Stimulated activated naive B cell treated with anti-CD40 and anti-IgM and Interleukin-4, amounts not matched to agents 10 μg/mL and 1 μg/mL and 100 μg/mL, for 72 hours (primary cell): ENCODE results near the gene TYW3.

ENCODE experiments used
- ATAC-seq, 2 donors: fragments of 150-1000 bp; cut with Tn5 transposase; replicated peaks; 2 replicates each; pipeline ENCODE4 v1.10.0; 2021; ENCODE audit warnings: moderate library complexity in 1 of 2
- DNase-seq: peaks from one replicate; pipeline ENCODE4 v3.0.0; 2021
- H3K27ac Mint-ChIP-seq: one replicate; pipeline ENCODE4 v1.8.0; 2022; ENCODE audit warnings: mild to moderate bottlenecking, mixed read lengths
- H3K27me3 Mint-ChIP-seq, 2 donors: one replicate each; pipeline ENCODE4 v1.8.0; 2022; ENCODE audit warnings: mixed read lengths in 2 of 2
- H3K36me3 Mint-ChIP-seq, 2 donors: one replicate each; pipeline ENCODE4 v1.8.0; 2022; ENCODE audit warnings: mixed read lengths in 2 of 2, mild to moderate bottlenecking in 1 of 2
- H3K4me1 Mint-ChIP-seq, 2 donors: one replicate each; pipeline ENCODE4 v1.8.0; 2022; ENCODE audit warnings: mixed read lengths in 2 of 2, mild to moderate bottlenecking in 1 of 2
- H3K4me3 Mint-ChIP-seq, 2 donors: one replicate each; pipeline ENCODE4 v1.8.0; 2022; ENCODE audit warnings: mild to moderate bottlenecking in 2 of 2, mixed read lengths in 2 of 2, moderate library complexity in 1 of 2
- H3K9me3 Mint-ChIP-seq, 2 donors: one replicate each; pipeline ENCODE4 v1.8.0; 2022; ENCODE audit warnings: mixed read lengths in 2 of 2, mild to moderate bottlenecking in 1 of 2

TYW3 gene, protein sequence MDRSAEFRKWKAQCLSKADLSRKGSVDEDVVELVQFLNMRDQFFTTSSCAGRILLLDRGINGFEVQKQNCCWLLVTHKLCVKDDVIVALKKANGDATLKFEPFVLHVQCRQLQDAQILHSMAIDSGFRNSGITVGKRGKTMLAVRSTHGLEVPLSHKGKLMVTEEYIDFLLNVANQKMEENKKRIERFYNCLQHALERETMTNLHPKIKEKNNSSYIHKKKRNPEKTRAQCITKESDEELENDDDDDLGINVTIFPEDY

DNA sequence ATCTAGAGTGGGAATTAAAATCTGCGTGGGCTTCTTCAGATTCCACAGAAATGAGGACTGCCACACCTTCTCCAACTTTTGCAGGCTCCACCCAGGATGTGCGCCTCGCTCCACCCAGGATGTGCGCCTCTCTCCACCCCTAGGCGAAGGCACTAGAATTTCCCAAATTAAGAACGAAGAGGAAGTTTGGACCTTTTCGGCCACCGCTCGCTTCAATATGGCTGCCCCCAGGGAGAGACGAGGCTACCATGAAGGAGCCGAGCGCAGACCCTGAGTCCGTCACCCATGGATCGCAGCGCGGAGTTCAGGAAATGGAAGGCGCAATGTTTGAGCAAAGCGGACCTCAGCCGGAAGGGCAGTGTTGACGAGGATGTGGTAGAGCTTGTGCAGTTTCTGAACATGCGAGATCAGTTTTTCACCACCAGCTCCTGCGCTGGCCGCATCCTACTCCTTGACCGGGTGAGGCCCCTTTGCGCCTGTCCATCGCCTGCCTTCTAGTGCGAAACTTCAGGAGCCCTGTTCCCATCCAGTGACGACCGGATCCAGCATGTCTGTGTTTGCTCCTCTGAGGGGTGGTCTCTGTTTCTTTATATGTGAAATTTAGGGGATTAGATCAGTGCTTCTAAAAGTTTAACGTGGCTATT, at the start of gene TYW3, which contains the start of gene CRYZ:
Gene TYW3 (plus strand): TSS at position 193 of the 644 bp plus-strand sequence. CDS start 93 bp downstream, at position 286.
Gene CRYZ (minus strand): TSS at position 91 of the 644 bp plus-strand sequence. CDS start 8,229 bp downstream, outside the sequence.
- Mint-ChIP-seq H3K36me3 (peaks cover 15 to 33% of the 10 kb centered on the region in 2 donors), H3K27ac (peak within 1 kb of the TSS; percentile 96), H3K4me1 (peaks cover 23 to 58% of the 10 kb centered on the region in 2 donors), H3K4me3 (peak within 1 kb of the TSS; percentile 93 to 99), H3K9me3 (no peaks in the 10 kb centered on the region), H3K27me3 (no peaks in the 10 kb centered on the region)
- peak; percentile 82 to 88 for ATAC-seq
- DNase-seq: peak; percentile 91

DNA sequence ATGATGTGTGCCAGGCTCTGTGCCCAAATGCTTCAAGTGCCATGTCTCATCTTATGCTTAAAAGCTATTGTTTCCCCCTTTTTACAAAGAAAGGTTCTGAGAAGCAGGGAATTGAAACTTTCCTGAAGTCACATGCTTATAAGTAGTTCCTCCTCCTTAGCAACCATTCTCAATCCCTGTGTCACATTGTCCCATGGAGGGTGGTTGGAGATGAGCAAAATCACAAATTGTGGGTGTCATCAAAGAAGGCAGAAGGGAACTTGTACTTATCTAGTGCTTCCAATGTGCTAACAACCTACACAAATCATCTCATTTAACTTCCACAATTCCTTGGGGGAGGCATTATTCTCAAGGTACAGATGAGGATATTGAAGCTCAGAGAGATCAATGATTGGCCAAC, 49.3 kb upstream of the TYW3 start:
- no peak overlapping the region for H3K4me3 Mint-ChIP-seq
- H3K9me3 Mint-ChIP-seq: no peaks in the 10 kb centered on the region
- no peak overlapping the region for H3K27ac Mint-ChIP-seq
- no peaks in the 10 kb centered on the region for H3K36me3 Mint-ChIP-seq
- ATAC-seq (no peak), DNase-seq (no peak)
- H3K4me1 Mint-ChIP-seq: peaks cover 2 to 8% of the 10 kb centered on the region in 2 donors
- H3K27me3 Mint-ChIP-seq: peaks cover 0 to 5% of the 10 kb centered on the region in 2 donors

DNA sequence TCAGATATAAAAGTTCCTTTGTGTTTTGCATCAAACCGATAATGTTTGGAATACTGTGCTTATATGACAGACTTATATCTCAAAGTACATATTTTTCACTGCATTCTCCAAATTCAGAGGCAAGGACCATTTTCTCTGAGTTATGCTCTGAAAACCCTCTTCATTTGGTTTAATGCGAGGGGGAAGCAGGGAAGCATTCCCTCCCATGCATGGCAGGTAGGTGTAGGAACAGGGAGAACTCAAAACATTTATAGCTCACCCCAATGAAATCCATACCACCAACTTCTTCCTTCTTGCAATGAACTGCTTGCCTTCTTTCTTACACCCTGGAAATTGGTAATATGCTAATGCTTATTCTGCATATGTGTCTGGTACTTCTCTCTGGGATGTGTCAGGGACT, 48.7 kb upstream of the TYW3 start:
- DNase-seq (no peak), ATAC-seq (no peak)
- no peak overlapping the region for H3K27ac Mint-ChIP-seq
- H3K4me1 Mint-ChIP-seq: peaks cover 2 to 8% of the 10 kb centered on the region in 2 donors
- no peaks in the 10 kb centered on the region for H3K36me3 Mint-ChIP-seq
- no peaks in the 10 kb centered on the region for H3K27me3 Mint-ChIP-seq
- H3K9me3 Mint-ChIP-seq: no peaks in the 10 kb centered on the region
- H3K4me3 Mint-ChIP-seq: no peak overlapping the region

DNA sequence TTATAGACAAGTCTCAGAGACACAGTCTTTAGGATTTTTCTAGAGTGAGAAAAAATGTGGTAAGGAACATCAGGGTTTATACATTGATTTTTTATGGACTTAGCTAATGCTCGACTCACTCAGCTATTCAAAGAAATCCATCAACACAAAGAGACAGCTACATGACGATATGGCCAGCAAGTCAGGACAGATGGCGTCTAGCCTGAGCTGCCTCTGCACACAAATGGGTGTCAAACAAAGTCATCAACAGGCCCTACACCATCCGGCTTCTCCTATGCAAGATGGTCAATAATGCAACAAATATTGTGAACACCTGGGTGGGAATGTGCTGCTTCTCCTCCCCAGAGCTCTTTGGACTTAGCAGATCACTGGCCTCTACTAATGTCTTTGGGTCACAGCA, 46.0 kb upstream of the TYW3 start:
- DNase-seq (no peak), ATAC-seq (no peak)
- Mint-ChIP-seq H3K4me3 (no peak overlapping the region), H3K36me3 (no peaks in the 10 kb centered on the region), H3K4me1 (no peaks in the 10 kb centered on the region), H3K27me3 (no peaks in the 10 kb centered on the region), H3K27ac (no peak overlapping the region), H3K9me3 (no peaks in the 10 kb centered on the region)

DNA sequence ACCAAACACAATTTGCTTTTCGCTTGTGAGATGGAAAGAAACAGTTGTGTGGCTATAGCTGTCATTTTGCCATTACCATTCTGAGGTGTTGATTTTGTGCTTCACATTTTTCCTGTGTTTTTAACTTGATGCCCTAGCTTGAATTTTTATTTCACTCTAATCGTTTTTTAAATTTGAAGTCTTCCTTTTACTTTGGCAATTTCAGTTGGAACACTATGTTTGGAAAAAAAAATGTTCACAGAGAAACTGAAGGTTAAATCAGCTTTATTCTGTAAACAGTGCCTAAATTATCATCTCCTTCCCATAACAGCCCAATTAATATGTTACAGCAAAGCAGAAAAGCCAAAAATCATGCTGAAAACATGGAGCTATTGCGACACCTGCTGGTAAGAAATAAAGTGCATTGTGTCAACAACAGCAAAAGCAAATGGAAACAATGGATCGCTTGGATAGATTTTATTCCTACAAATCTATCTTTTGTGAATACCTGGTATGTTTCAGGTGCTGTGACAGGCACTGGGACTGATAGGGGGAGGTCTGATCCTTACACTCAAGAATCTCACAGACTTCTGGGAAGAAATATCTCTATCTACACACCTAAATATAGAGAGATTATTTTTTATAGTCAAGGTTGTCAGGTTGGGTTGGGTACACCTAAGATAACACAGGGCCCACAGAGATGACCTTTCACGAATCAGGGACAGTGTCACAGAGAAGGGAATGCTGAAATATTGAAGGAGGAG, 43.2 kb upstream of the TYW3 start:
- peak in 1 of 2 donors; percentile 54 for ATAC-seq
- Mint-ChIP-seq H3K36me3 (no peaks in the 10 kb centered on the region), H3K27me3 (no peaks in the 10 kb centered on the region), H3K27ac (no peak overlapping the region), H3K9me3 (peaks cover 0 to 1% of the 10 kb centered on the region in 2 donors), H3K4me3 (no peak overlapping the region), H3K4me1 (no peaks in the 10 kb centered on the region)
- DNase-seq: no peak

DNA sequence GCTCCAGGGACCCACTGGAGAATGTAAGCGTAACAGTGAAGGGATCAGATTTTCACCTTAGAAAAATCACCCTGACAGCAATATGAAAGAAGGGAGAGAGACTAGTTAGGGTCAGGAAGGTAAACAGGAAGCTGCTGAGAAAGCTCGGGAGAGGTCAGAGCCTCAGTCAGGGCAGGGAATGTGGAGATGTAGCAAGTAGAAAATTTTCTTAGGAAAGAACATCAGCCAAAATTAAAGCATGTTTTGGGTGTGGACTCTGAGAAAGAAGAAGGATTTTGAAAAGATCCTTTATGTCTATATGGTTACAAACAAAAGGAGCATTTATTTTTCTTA, 42.6 kb upstream of the TYW3 start:
- Mint-ChIP-seq H3K27ac (no peak overlapping the region), H3K36me3 (no peaks in the 10 kb centered on the region), H3K27me3 (no peaks in the 10 kb centered on the region), H3K4me3 (no peak overlapping the region), H3K4me1 (no peaks in the 10 kb centered on the region), H3K9me3 (peaks cover 0 to 1% of the 10 kb centered on the region in 2 donors)
- ATAC-seq (no peak), DNase-seq (no peak)

DNA sequence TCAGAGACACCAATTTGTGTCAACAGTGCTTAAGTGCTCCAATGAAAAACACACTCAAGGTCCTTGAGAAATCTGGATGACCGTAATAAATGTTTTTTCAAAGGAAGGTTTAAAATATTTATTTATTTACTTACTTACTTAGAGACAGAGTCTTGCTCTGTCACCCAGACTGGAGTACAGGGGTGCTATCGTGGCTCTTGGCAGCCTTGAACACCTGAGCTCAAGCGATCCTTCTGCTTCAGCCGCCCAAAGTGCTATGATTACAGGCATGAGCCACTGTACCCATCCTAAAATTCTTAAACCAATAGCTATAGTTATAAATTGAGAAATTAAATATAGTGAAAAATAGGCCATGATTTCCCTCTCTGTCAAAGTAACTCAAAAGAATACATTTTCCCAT, 42.0 kb upstream of the TYW3 start:
- Mint-ChIP-seq H3K27ac (no peak overlapping the region), H3K9me3 (peaks cover 0 to 1% of the 10 kb centered on the region in 2 donors), H3K27me3 (no peaks in the 10 kb centered on the region), H3K36me3 (no peaks in the 10 kb centered on the region), H3K4me3 (no peak overlapping the region), H3K4me1 (no peaks in the 10 kb centered on the region)
- ATAC-seq: no peak
- DNase-seq: no peak

DNA sequence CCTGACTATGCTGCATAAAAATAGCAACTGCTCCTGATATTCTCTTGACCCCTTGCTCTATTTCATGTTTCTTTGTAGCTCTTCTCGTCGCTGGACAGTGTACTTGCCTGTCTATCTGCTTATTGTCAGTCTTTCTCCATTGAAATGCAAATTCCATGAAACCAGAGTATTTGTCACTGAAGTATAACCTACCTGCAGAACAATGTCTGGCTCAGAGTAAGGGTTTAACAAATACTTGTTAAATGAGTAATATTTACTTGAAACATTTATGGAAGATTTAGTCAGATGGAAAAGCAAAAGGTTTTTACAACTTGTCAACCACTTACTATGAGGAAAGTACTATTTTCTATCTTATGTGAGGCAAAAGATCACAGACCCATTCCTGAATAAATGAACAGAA, 39.5 kb upstream of the TYW3 start:
- H3K27me3 Mint-ChIP-seq: no peaks in the 10 kb centered on the region
- DNase-seq: no peak

DNA sequence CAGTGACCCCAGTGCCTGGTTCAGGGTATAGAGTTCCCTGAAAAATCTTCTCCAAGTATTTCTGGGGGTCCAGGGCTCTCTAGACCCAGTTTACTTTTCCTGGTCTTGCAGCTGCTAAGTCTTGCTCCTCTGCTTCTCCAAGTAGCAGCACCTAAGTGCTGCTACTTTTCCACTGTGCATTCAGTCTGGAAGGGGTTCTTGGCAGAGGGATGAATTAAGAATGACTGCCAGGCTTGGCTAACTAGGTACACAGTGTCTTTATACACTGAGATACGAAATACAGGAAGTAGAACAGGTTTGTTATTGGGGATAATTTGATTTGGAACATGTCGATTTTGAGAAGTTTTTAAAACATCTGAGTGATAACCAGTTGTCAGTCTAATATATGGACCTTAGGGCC, 35.1 kb upstream of the TYW3 start:
- Mint-ChIP-seq H3K36me3 (peaks cover 9 to 10% of the 10 kb centered on the region in 2 donors), H3K4me3 (no peak overlapping the region), H3K27me3 (no peaks in the 10 kb centered on the region), H3K27ac (no peak overlapping the region), H3K4me1 (peaks cover 4 to 11% of the 10 kb centered on the region in 2 donors), H3K9me3 (peaks cover 0 to 1% of the 10 kb centered on the region in 2 donors)
- no peak for DNase-seq
- no peak for ATAC-seq

More for the DNA sequence above, 39.5 kb upstream of the TYW3 start:
- H3K4me3 Mint-ChIP-seq: no peak overlapping the region
- H3K9me3 Mint-ChIP-seq: peaks cover 0 to 1% of the 10 kb centered on the region in 2 donors
- peaks cover 0 to 5% of the 10 kb centered on the region in 2 donors for H3K4me1 Mint-ChIP-seq
- H3K36me3 Mint-ChIP-seq: peaks cover 0 to 2% of the 10 kb centered on the region in 2 donors
- H3K27ac Mint-ChIP-seq: no peak overlapping the region
- no peak for ATAC-seq

DNA sequence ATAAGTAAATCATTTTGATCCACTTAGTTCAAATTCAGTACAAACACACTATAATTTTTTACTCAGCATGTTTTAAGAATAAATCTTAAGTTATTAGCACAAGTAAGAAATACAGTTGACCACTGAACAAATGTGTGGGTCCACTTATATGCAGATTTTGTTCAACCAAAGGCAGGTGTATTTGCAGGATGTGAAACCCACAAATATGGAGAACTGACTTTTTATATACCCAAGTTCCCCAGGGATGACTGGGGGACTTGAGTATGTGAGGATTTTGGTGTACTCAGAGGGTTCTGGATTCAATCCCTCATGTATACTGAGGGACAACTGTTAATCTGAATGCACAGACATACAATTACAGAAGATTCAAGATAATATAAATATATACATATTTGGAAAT, 33.6 kb upstream of the TYW3 start:
- H3K27me3 Mint-ChIP-seq: no peaks in the 10 kb centered on the region
- ATAC-seq: peak; percentile 53
- no peak overlapping the region for H3K4me3 Mint-ChIP-seq

DNA sequence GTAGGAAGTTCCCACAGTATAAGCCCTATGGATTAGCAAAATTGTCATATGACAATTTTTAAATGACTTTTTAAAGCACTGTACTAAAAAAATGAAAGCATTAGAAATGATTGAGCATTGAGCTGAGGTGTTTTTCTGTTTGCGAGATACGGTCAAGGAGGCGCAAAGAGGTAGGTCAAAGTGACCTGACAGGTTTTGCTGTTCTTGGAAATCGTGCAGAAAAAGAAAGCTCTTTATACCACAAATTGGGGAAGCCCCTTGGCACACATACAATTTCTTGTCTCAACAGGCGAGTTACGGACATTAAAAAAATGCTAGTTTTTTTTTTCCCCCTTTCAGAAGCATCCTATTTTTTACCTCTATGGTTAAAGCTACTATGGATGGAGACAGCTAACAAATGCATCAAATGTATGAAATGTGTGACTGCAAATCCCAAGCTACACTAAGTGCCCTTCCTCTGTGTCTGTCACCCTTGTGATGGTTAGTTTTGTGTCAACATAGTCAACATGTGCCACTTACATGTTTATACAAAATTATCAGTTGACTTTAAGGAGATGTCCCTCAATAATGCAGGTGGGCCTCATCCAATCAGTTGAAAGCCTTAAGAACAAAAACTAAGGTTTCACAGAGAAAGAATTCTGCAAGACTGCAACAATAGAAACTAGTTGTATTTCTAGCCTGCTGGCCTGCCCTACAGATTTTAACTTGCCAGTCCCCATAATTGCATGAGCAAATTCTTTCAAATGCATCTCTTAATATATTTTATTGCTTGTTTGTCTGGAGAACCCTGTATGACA, 29.4 kb upstream of the TYW3 start:
- H3K4me3 Mint-ChIP-seq: no peak overlapping the region
- ATAC-seq: no peak
- no peak for DNase-seq
- no peaks in the 10 kb centered on the region for H3K27me3 Mint-ChIP-seq
- H3K27ac Mint-ChIP-seq: no peak overlapping the region
- H3K36me3 Mint-ChIP-seq: peaks cover 29 to 33% of the 10 kb centered on the region in 2 donors
- no peaks in the 10 kb centered on the region for H3K9me3 Mint-ChIP-seq
- peaks cover 9 to 10% of the 10 kb centered on the region in 2 donors for H3K4me1 Mint-ChIP-seq

More for the DNA sequence above, 33.6 kb upstream of the TYW3 start:
- Mint-ChIP-seq H3K4me1 (peaks cover 9 to 15% of the 10 kb centered on the region in 2 donors), H3K27ac (no peak overlapping the region), H3K9me3 (no peaks in the 10 kb centered on the region), H3K36me3 (peaks cover 20 to 22% of the 10 kb centered on the region in 2 donors)
- no peak for DNase-seq

DNA sequence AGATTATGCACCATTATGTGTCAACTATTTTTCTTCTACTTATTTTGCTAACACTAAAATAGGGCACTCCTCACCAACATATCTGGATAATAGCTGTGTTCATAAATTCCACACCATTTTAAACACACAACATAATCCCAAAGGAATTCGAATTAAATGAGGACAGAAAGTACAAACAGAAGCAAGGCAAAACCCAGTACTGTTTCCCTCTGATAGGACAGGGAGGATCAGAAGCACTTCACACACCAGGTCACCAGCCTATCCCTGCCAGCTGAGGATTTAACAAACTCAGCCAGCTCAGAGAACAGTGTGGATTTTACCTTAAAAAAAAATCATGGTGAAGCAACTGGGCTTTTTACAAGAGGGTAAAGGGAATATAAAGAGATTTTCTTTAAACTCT, 20.1 kb upstream of the TYW3 start:
- H3K4me3 Mint-ChIP-seq: no peak overlapping the region
- no peak overlapping the region for H3K27ac Mint-ChIP-seq
- no peak for ATAC-seq
- DNase-seq: no peak
- peaks cover 0 to 9% of the 10 kb centered on the region in 2 donors for H3K4me1 Mint-ChIP-seq
- no peaks in the 10 kb centered on the region for H3K27me3 Mint-ChIP-seq
- H3K9me3 Mint-ChIP-seq: no peaks in the 10 kb centered on the region
- peaks cover 18 to 24% of the 10 kb centered on the region in 2 donors for H3K36me3 Mint-ChIP-seq

DNA sequence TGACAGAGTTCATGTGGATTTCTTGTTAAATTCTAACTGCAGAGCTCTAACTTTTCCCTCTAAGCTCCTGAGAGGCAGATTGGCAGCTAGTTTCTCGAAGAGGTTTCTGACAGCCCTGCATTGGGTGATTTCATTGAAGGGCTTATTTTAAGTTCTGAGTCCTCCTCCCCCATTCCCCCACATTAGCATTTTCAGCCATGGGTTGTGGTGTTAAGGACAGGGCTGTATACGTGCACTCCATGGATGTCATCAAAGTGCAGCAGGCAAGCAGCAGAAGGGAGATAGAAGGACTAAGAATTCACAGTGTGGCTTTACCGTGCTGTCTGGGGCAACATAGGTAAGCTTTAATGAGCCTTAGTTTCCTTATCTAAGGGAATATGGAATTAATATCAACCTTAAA, 19.1 kb upstream of the TYW3 start:
- H3K4me1 Mint-ChIP-seq: peaks cover 0 to 9% of the 10 kb centered on the region in 2 donors
- no peak for DNase-seq
- no peak overlapping the region for H3K4me3 Mint-ChIP-seq
- H3K9me3 Mint-ChIP-seq: no peaks in the 10 kb centered on the region
- ATAC-seq: peak; percentile 27 to 55
- H3K27ac Mint-ChIP-seq: no peak overlapping the region
- H3K36me3 Mint-ChIP-seq: peaks cover 14% of the 10 kb centered on the region in 2 donors
- H3K27me3 Mint-ChIP-seq: no peaks in the 10 kb centered on the region
